ENCODE results near the gene STAC2.

The STAC2 gene

DNA sequence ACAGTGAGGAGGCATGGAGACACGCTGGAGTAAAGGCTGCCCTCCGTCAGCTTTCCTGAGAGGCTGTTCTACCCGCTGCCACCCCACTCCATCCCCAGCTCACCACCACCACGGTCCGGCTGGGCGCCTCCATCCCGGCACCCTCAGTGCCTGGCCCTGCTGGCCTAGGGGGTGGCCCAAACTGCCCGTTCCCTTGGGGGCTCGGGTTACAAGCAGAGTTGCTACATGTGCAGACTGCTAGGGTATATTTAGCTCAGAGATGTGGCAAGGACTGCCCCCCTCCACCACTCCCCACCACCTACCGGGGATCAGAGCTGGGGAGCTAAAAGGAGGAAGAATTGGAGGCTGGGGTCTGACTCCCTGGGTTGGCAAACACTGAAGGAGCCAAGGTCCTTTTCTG, 32.4 kb downstream of the STAC2 start:
- Histone ChIP-seq H4K20me1 (ENCODE audit: low read depth, low read length) (no peaks in the 10 kb centered on the region), H3K9ac (ENCODE audit: low read length) (no peak overlapping the region), H3K9me3 (ENCODE audit: insufficient read depth, low read length) (no peaks in the 10 kb centered on the region), H3K27me3 (ENCODE audit: low read length) (no peaks in the 10 kb centered on the region), H3K36me3 (ENCODE audit: low read length) (no peaks in the 10 kb centered on the region), H3K4me2 (ENCODE audit: low read depth, low read length, poor library complexity, severe bottlenecking) (no peak overlapping the region), H3K27ac (ENCODE audit: low read depth, low read length) (no peak overlapping the region), H3F3A (ENCODE audit: insufficient read depth) (peaks cover 5% of the 10 kb centered on the region), H3K79me2 (ENCODE audit: insufficient read depth, low read length) (peaks cover 11% of the 10 kb centered on the region), H2AFZ (ENCODE audit: low read depth, low read length, severe bottlenecking) (no peak overlapping the region), H3K9me2 (replicated peaks; ENCODE audit: insufficient read depth, low read length) (no peaks in the 10 kb centered on the region), H3K4me3 (ENCODE audit: insufficient read depth, low read length, poor library complexity, severe bottlenecking) (no peak overlapping the region)
- TF ChIP-seq, protein P1, sequence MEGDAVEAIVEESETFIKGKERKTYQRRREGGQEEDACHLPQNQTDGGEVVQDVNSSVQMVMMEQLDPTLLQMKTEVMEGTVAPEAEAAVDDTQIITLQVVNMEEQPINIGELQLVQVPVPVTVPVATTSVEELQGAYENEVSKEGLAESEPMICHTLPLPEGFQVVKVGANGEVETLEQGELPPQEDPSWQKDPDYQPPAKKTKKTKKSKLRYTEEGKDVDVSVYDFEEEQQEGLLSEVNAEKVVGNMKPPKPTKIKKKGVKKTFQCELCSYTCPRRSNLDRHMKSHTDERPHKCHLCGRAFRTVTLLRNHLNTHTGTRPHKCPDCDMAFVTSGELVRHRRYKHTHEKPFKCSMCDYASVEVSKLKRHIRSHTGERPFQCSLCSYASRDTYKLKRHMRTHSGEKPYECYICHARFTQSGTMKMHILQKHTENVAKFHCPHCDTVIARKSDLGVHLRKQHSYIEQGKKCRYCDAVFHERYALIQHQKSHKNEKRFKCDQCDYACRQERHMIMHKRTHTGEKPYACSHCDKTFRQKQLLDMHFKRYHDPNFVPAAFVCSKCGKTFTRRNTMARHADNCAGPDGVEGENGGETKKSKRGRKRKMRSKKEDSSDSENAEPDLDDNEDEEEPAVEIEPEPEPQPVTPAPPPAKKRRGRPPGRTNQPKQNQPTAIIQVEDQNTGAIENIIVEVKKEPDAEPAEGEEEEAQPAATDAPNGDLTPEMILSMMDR (IDR thresholded peaks at IDR 0.05; ENCODE audit: insufficient read depth, low read length, poor library complexity, severe bottlenecking) = no peak
- TF ChIP-seq EZH2phosphoT487 (conservative IDR thresholded peaks at IDR 0.05; ENCODE audit: low read length) = no peak

- H3K4me3 ChIP-seq (ENCODE audit: insufficient read depth, low read length, poor library complexity, severe bottlenecking) = no peak overlapping the region
- H3K27ac ChIP-seq (ENCODE audit: low read depth, low read length) = no peak overlapping the region
- no peaks in the 10 kb centered on the region for H3K27me3 ChIP-seq (ENCODE audit: low read length)
- H3K9ac ChIP-seq (ENCODE audit: low read length) = no peak overlapping the region
- H3F3A ChIP-seq (ENCODE audit: insufficient read depth) = peaks cover under 1% of the 10 kb centered on the region; the same call in 1 of the 2 replicates
- no peaks in the 10 kb centered on the region for H3K36me3 ChIP-seq (ENCODE audit: low read length)
- H3K4me2 ChIP-seq (ENCODE audit: low read depth, low read length, poor library complexity, severe bottlenecking) = no peak overlapping the region
- H3K9me3 ChIP-seq (ENCODE audit: insufficient read depth, low read length) = no peaks in the 10 kb centered on the region
- H3K79me2 ChIP-seq (ENCODE audit: insufficient read depth, low read length) = peaks cover 11% of the 10 kb centered on the region
- no peaks in the 10 kb centered on the region for H3K9me2 ChIP-seq (replicated peaks; ENCODE audit: insufficient read depth, low read length)
- TF ChIP-seq, protein P1 (IDR thresholded peaks at IDR 0.05; ENCODE audit: insufficient read depth, low read length, poor library complexity, severe bottlenecking) = no peak
- no peak for TF ChIP-seq EZH2phosphoT487 (conservative IDR thresholded peaks at IDR 0.05; ENCODE audit: low read length)
- no peak overlapping the region for H2AFZ ChIP-seq (ENCODE audit: low read depth, low read length, severe bottlenecking)
- H4K20me1 ChIP-seq (ENCODE audit: low read depth, low read length) = no peaks in the 10 kb centered on the region
Observed at GRCh38 chr17:39192901-39193300, 32.8 kb downstream of the STAC2 start.

- Histone ChIP-seq H3K27me3 (ENCODE audit: low read length) (no peaks in the 10 kb centered on the region), H3K79me2 (ENCODE audit: insufficient read depth, low read length) (peaks cover 8% of the 10 kb centered on the region), H4K20me1 (ENCODE audit: low read depth, low read length) (no peaks in the 10 kb centered on the region), H3K9me3 (ENCODE audit: insufficient read depth, low read length) (no peaks in the 10 kb centered on the region), H2AFZ (ENCODE audit: low read depth, low read length, severe bottlenecking) (no peak overlapping the region), H3K9me2 (replicated peaks; ENCODE audit: insufficient read depth, low read length) (no peaks in the 10 kb centered on the region), H3K36me3 (ENCODE audit: low read length) (no peaks in the 10 kb centered on the region), H3K9ac (ENCODE audit: low read length) (no peak overlapping the region), H3K4me3 (ENCODE audit: insufficient read depth, low read length, poor library complexity, severe bottlenecking) (no peak overlapping the region), H3K4me2 (ENCODE audit: low read depth, low read length, poor library complexity, severe bottlenecking) (no peak overlapping the region), H3K27ac (ENCODE audit: low read depth, low read length) (no peak overlapping the region), H3F3A (ENCODE audit: insufficient read depth) (no peaks in the 10 kb centered on the region; the same call in 1 of the 2 replicates)
- no peak for TF ChIP-seq EZH2phosphoT487 (conservative IDR thresholded peaks at IDR 0.05; ENCODE audit: low read length)
- TF ChIP-seq, protein P1 (IDR thresholded peaks at IDR 0.05; ENCODE audit: insufficient read depth, low read length, poor library complexity, severe bottlenecking) = no peak
Observed at GRCh38 chr17:39191750-39192510, 33.8 kb downstream of the STAC2 start.
